GM19455 (cell line): ENCODE measurements around the gene DIP2C.

Experiments used
- ATAC-seq: cut with Tn5 transposase; IDR thresholded peaks from one replicate; pipeline ENCODE4 v1.9.1; 2021; ENCODE audit not compliant: unreplicated experiment

DIP2C gene

DNA sequence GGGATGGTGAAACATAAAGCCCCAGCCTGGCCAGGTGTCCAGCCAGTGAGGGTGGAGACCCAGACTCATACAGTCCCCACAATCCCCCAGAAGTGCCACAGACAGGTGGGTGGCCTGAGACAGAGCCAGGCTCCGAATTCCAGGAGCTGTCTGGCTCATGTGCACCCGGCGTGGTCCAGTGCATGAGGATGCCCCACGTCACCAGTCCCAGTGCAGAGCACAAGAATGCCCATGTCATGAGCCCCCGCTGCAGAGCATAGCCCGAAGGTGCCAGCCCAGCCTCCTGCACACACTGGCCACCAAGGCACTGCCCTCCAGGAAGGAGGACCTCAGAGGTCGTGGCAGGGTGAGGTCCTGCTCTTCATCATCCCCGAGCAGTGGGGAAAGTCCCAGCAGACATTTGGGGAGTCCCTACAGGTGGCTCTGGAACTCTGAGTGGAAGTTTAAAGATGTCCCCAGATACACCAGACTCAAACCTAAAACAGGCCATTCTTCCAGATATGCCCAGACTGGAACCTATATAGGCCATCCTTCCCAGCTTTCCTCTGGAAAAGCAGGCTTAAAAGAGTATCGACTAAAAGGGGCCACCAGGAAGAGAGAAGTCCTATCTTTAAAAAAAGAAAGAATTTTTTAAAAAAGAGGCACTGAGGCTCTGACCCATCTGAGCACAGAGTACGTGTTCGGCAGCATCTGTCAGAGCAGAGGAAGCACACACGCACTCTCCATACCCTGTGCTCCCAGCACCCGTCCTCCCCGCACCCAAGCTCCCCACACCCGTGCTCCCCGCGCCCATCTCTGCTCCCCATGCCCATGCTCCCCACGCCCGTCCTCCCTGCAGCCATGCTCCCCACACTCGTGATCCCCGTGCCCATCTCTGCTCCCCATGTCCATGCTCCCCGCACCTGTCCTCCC, 11.5 kb downstream of the DIP2C start:
- ATAC-seq, result no peak

DNA sequence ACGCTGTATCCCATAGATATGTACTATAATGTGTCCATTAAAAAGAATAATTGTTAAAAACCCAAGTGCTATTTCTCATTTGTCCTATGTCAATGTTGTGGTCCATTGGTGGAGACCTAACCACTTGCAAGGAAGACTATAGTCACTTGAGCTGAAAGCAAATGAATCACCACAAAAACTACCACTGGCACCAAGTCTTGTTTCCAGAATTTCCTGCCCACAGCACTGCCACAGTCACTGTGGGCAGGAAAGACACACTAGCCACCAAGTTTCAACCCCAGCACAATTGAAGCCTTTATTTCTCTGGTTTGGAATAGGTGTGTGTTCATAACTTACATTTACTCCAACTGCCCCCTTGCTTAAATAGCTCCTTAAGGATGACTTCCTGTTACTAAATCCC, 12.4 kb downstream of the DIP2C start:
- no peak for ATAC-seq

DNA sequence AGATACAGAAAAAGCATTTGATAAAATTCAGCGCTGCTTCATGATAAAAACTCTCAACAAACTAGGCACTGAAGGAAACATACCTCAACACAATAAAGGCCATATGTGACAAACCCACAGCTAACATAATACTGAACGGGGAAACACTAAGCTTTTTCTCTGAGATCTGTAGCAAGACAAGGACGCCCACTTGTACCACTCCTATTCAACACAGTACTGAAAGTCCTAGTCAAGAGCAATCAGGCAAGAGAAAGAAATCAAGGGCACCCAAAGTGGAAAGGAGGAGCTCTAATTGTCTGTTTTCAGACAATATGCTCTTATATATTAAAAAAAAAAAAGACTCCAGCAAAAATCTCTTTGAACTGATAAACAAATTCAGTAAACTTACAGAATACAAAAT, 13.3 kb downstream of the DIP2C start:
- no peak for ATAC-seq

DNA sequence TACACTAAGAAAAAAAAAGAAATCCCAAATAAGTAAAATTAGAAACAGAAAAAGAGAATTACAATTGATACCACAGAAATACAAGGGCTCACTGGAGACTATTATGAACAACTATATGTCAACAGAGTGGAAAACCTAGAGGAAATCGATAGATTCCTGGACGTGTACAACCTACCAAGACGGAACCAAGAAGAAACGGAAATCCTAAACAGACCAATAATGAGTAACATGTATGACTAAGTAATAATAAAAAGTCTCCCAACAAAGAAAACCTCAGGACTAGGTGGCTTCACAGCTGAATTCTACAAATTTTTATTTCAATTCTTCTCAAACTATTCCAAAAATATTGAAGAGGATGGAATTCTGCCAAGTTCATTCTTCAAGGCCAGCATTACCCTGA, 13.9 kb downstream of the DIP2C start:
- no peak for ATAC-seq

DNA sequence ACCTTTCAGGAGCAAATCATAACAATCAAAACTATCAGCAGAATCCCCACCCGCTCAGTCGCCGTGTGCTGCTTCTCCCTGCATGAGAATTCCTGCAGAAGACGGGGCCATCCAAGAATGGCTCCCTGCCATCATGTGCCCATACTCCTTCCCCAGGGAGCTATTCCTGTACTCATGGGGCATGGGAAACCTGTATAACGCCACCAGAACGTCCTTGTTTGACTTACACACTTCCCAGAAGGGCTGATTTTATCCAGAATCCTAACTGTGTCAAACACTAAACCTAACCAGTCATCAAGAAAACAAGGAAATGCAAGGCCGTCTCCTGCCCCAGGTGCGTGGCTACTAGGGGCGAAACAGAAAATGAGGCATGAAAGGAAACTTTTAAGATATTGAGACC, 16.0 kb downstream of the DIP2C start:
- no peak for ATAC-seq

DNA sequence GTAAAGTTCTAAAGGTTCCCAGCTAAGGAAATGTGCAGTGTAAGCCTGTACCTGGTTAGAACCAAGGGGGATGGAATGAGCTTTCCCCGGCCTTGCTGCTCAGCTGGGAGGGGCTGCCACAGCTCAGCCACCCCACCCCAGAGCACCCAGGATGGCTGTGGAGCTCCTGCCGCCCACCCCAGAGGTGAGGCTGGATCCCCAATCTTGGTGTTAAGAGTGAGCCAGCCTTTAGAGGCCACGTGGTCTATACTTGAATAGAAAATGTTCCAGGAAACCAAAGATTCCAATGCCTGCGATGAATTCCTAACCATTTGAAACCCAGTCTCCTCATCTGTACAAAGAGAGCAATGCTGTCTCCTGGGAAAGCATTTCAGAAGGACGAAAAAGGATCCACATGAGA, 16.5 kb downstream of the DIP2C start:
- no peak for ATAC-seq

DNA sequence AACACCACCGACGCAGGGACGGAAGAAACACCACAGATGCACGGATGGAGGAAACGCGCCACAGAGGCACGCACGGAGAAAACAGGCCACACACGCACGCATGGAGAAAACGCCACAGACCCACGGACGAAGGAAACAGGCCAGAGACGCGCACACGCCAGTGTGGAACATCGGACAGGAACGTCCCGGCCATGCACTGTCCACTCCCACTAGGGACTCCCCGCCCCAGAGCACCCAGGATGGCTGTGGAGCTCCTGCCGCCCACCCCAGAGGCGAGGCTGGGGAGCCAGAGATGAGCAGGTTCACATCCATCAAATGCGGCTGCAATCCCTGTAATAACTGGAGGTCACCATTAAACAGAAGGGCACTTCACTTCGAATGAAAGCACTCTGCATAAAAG, 17.3 kb downstream of the DIP2C start:
- ATAC-seq, result no peak

DNA sequence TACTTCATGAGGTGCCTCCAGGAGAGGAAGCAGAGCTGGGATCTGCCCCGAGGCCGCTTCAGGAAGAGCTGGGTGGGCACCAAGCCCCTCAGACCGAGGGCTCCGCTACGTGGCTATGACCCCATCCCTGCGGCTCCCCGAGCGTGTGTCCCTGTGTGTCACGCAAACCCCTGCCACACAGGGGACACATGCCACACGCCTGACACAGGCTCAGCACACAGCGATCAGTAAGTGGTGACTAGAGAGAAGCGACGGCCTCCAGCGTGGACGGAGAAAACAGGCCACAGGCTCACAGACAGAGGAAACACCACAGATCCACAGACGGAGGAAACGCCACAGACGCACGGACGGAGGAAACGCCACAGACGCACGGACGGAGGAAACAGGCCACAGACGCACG, 18.5 kb downstream of the DIP2C start:
- no peak for ATAC-seq

DNA sequence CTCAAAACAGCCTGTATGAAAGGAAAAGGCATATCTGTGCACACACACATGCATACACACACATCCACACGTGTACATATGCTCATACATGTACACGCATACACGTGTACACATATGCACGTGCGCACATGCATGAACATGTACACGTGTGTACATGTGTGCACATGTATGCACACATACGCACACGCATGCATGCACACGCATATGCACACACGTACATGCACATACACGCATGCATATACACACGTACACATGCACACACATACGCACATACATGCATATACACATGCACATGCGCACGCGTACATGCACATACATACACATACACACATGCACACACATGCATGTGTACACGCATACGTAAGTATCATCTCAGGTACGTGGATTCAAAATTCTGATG, 19.4 kb downstream of the DIP2C start:
- ATAC-seq, result no peak

DNA sequence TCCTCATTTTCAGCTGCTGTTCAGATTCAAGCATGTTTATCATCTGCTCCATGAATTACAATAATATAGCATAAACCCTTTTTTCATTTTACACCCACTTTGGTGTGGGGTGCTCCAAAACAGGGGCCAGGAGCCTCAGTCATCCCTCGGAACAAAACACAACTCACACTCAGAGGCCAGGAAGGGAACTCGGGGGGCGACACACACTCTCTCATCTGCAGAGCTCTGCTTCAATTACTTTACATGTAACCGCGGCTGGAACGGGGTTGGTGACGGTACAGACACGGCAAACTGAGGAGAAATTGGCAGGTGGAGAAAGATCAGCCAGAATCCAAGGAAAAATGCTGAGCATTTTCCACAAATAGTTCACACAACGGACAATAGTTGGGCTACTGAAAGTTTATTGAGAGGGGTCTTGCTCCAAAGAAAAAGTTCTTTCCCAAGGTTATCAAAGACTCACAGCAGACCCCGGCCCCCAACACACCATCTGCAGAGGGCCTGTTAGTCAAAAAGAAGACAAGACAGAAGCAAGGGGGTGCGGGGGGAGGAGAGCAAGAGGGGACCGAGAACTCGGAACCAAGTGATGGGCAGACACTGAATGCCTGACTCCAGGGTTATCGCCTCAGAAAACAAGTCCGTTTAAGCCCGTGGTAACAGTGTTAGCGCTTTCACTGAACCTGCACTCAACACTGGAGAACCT, 20.5 kb downstream of the DIP2C start:
- no peak for ATAC-seq

DNA sequence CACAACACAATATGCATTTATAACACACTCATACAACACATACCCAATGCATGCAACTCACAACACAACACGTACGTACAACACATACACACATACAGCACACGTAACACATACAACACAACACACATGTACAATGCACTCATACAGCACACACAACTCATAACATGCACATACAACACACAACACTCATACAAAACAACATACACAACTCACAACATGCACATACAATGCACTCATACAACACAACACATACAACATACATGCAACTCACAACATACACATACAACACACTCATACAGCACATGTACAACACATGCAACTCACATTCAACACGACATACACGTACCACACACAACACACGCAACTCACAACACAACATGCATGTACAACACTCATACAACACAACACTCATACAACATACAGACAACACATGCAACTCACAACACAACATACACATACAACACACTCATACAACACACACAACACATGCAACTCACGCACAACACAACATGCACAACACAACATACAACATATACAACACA, 21.8 kb downstream of the DIP2C start:
- ATAC-seq, result no peak

DNA sequence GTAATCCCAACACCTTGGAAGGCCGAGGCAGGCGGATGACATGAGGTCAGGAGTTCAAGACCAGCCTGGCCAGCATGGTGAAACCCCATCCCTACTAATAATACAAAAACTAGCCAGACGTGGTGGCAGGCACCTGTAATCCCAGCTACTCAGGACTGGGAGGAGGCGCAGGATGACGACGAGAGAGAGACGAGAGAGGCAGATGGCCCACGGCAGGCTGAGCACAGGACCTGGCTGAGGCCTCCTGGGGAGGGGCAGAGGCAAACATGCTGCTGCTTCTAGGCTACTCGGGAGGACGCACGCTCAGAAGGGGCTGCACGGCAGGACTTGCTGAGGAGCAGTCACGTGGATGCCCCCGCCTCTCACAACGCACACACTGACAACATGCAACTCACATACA, 22.4 kb downstream of the DIP2C start:
- no peak for ATAC-seq

DNA sequence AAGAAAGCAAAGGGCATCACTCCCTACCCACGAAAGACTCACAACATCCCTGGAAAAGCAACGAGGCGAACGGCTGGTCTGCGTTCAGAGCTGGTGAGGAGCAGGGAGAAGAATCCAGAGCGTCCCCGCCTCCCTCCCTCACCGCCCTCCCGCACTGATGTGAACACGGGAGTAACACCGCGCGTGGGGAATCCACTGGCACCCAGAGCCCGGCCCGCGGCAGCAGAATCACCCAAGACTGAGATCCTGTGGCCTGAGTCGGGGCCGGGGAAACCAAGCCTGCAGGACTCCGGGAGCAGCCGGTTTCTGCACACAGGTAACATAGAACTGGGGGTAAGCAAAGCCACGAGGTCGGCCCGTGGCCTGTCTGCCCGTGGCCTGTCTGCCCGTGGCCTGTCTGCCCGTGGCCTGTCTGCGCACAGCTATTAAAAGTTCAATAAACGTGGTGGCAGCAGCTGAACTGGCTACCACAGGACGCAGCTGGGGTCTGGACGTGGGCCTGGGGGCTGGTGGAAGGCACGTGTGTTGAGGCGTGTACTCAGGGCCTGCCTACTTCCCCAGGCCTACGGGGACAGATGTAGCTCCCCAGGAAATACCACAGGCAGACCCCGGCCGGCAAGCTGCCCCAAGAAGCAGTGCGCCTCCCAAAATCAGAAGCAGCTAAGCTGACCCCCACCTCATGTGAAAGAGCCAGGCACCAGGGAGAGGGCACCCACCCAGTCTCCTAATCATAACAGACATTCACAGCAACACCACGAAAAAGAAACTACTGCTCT, 23.0 kb downstream of the DIP2C start:
- ATAC-seq, result no peak

DNA sequence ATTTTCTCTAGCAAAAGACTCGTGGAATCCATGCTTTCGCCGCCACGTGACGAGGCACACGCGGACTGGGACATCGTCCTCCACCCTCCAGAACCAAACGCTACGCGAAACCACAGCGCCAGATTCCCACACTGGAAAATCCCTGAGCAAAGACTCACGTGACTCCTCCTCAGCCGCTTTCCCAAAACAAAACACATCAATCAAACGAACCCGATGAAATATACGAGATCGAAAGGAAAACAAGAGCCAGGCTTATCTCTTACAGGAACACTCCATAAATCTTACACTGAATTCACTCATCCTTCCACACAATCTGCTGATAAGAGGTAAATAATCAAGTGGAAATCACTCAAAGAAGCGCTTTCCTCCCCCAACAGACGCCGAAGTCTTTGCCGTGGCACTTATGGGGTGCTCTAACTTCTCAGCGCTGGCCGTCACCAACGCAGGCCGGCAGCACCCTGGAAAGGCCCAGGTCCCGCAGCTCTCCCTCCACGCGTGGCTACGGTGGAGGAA, 23.8 kb downstream of the DIP2C start:
- no peak for ATAC-seq

DNA sequence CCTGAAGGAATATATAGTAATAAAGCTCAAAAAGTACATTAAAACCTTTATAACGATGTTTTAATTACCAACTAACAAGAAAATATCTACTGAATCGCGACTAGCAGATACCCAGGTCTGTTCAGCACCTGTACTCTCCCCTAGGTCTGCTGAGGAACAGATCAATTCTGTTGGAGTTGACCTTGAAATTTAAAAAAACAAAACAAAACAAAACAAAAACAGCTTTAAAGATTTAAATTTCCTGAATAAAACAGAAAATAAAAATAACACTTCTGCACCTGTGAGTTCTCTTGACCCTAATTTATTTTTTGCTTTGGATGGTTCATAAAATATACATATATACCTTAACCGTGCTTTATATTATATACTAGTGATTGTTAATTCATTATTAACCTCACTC, 24.6 kb downstream of the DIP2C start:
- ATAC-seq, result no peak

DNA sequence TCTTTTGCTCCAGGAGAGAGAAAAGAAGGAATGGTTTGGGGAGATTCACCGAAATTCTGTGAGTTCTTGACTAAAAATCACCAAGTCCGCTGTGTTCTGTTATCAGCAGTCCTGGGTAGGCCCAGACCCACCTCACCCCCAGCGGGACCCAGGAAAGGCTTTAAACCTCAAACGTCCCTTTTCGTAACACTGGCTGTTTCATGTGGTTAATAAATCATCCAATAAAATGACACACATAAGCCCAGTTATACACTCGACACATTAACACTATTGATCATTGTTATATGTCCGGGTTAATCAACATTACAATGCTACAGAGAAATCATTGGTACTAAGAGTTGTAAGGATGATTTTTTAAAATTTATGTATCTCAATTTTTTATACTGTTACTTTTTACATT, 25.2 kb downstream of the DIP2C start:
- ATAC-seq, result no peak

DNA sequence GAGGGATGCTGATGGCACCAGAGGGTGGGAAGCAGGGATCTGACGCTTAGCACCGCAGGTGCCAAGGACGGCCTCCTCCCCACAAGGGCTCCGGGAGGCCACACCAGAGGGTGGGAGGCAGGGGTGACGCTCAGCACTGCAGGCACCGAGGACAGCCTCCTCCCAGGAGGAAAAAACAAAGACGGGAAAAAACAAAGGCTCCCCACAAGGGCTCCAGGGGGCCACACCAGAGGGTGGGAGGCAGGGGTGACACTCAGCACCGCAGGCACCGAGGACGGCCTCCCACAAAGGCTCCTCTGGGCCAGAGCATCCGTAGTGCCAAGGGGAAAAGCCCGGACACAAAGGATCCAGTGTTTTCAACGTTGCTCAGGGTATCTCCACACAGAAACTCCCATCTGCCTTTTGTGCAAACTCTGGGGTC, 25.6 kb downstream of the DIP2C start:
- no peak for ATAC-seq

DNA sequence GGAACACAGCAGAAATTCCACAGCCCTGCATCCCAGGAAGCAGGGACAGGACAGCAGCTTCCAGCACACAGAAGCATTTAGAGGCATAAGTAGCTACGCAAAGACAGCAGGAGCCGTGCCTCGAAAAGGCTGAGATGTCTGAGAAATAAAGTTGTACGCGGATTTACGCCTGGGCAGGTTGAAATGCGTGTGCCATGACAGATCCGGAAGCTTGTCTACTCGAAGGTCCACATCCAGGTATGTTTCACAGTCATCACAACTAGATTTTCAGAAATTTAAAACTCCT, 26.1 kb downstream of the DIP2C start:
- ATAC-seq, result no peak

DNA sequence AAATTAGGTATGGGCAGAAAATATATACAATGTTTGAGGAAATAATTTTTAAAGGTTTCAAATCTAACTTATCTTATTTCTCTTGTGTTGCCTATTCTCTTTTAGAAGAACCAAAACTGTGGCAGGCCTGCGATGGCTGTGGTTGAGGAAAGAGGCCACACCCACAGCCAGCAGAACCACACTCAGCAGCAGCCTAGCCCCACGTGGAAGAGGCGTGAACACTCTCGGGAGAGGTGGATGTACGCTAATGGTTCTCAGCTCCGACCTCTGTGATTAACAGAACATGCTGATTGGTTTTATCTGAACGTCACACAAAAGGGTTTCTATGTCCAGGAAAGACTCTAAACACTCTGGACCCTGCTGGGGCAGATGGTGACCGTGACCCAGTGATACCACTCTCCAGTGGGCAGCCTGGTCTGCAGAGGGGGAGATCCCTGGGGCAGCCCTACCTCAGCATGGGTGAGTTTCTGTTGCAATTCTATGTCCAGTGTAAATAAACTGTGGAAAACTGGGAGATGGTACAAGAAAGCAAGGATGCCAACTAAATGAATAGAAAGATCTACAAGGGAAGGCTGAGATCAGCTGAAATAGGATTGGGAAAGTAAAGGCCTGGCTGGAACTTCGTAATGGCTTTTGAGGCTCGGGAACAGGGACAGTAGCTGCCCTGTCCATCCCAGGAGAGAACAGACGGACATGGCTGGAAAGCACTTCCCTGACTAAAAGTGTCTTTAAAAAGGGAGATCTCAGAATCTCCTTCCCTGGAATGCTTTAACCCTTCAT, 26.6 kb downstream of the DIP2C start:
- ATAC-seq, result no peak

DNA sequence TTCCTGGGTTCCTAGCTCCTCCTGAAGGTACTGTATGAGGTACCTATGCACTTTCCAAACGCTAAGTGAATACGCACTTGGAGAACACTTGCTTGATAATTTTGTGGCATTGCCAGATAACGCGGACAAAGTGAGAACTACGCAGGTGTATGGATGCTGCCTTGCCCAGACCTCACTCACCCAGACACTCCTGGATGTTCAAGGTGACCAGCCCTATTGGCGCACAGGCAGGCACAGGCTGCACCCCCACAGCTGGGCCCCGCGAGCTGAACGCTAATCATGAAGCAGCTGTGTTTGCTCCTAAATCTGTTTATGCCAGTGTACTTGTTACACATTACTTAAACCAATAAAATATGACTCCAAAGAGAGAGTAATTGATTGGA, 27.3 kb downstream of the DIP2C start:
- ATAC-seq, result no peak
